Stimulated activated CD4-positive, alpha-beta T cell treated with anti-CD3 and anti-CD28 coated beads, Interleukin-4, amount 100 ng/mL, for 1 hour (primary cell): Measurements from ENCODE around the gene RPL26.
"Not testable (repeated sequence)": the region's sequence is repeated elsewhere in the genome, so short reads cannot be mapped to it uniquely, and the experiment has no call there.

Experiments used
- DNase-seq: peaks from one replicate; pipeline ENCODE4 v3.0.0-alpha.2; 2020

Gene RPL26

GRCh38 chr17:8393470-8394231 lies 10.7 kb upstream of the RPL26 start:
- no peak for DNase-seq

GRCh38 chr17:8392674-8393469 lies 9.9 kb upstream of the RPL26 start:
- DNase-seq: no peak

- DNase-seq: no peak
These were observed 9.3 kb upstream of the RPL26 start for GRCh38 chr17:8392274-8392673.

- DNase-seq: no peak
These were observed 8.7 kb upstream of the RPL26 start for GRCh38 chr17:8391711-8392110.

GRCh38 chr17:8387914-8388651 lies 5.1 kb upstream of the RPL26 start:
- no peak for DNase-seq

- DNase-seq: no peak
These were observed 3.8 kb upstream of the RPL26 start for GRCh38 chr17:8386841-8387240.

GRCh38 chr17:8384801-8385378 lies 1.9 kb upstream of the RPL26 start:
- no peak for DNase-seq

- DNase-seq: no peak
These were observed 182 bp downstream of the RPL26 start for GRCh38 chr17:8382880-8383142.

GRCh38 chr17:8382052-8382879 lies 727 bp downstream of the RPL26 start:
- DNase-seq: no peak

GRCh38 chr17:8380049-8380448 lies 2.9 kb downstream of the RPL26 start:
- no peak for DNase-seq

- not testable (repeated sequence) for DNase-seq
These were observed 4.9 kb downstream of the RPL26 start for GRCh38 chr17:8378117-8378516.

GRCh38 chr17:8377422-8377821 lies 5.6 kb downstream of the RPL26 start:
- DNase-seq: no peak

GRCh38 chr17:8376271-8377067 lies 6.5 kb downstream of the RPL26 start, which contains the start of gene KRABD2:
KRABD2 (minus strand) TSS chr17:8376704.
- peak; percentile 91 for DNase-seq

- DNase-seq: no peak
These were observed 7.2 kb downstream of the RPL26 start for GRCh38 chr17:8375738-8376259.

- DNase-seq: not testable (repeated sequence)
These were observed 9.1 kb downstream of the RPL26 start for GRCh38 chr17:8373856-8374255.

- no peak for DNase-seq
These were observed 10.6 kb downstream of the RPL26 start for GRCh38 chr17:8372422-8372821.

GRCh38 chr17:8371786-8372185 lies 11.2 kb downstream of the RPL26 start:
- DNase-seq: no peak

- DNase-seq: no peak
These were observed 13.0 kb downstream of the RPL26 start for GRCh38 chr17:8369944-8370343.

GRCh38 chr17:8368193-8368592 lies 14.8 kb downstream of the RPL26 start:
- DNase-seq: no peak

- no peak for DNase-seq
These were observed 16.8 kb downstream of the RPL26 start for GRCh38 chr17:8366231-8366630.

- no peak for DNase-seq
These were observed 17.9 kb downstream of the RPL26 start for GRCh38 chr17:8365143-8365542.
